NCI-H748 treated with DMSO at 0.1 percent for 48 hours (cell line): ENCODE data around the gene SLC27A6.
"Not testable (repeated sequence)": the region's sequence is repeated elsewhere in the genome, so short reads cannot be mapped to it uniquely, and the experiment has no call there.

Experiments used
- DNase-seq: peaks from one replicate; lab custom pipeline; 2025; lab: John Stamatoyannopoulos, UW

The SLC27A6 gene

GRCh38 chr5:128965011-128965637, at the start of gene SLC27A6:
Gene SLC27A6, plus strand, starts transcription at chr5:128965488. Its CDS starts 650 bp downstream, at chr5:128966138.
- DNase-seq: no peak

- no peak for DNase-seq
Measured at GRCh38 chr5:128919542-128919941, 45.7 kb upstream of the SLC27A6 start.

- no peak for DNase-seq
Measured at GRCh38 chr5:128920345-128921215, 44.7 kb upstream of the SLC27A6 start.

- DNase-seq: no peak
Measured at GRCh38 chr5:128924299-128924698, 41.0 kb upstream of the SLC27A6 start.

- DNase-seq: no peak
Measured at GRCh38 chr5:128925973-128926372, 39.3 kb upstream of the SLC27A6 start.

- no peak for DNase-seq
Measured at GRCh38 chr5:128927644-128928043, 37.6 kb upstream of the SLC27A6 start.

GRCh38 chr5:128932232-128932631, 33.1 kb upstream of the SLC27A6 start:
- DNase-seq: not testable (repeated sequence)

GRCh38 chr5:128943100-128943499, 22.2 kb upstream of the SLC27A6 start:
- DNase-seq: not testable (repeated sequence)

GRCh38 chr5:128949847-128950546, 15.3 kb upstream of the SLC27A6 start:
- no peak for DNase-seq

GRCh38 chr5:128951301-128951700, 14.0 kb upstream of the SLC27A6 start:
- DNase-seq: not testable (repeated sequence)

GRCh38 chr5:128956164-128956563, 9.1 kb upstream of the SLC27A6 start:
- no peak for DNase-seq

- DNase-seq: no peak
Measured at GRCh38 chr5:128962211-128962610, 3.1 kb upstream of the SLC27A6 start.

- no peak for DNase-seq
Measured at GRCh38 chr5:128965638-128966302, 482 bp downstream of the SLC27A6 start.

GRCh38 chr5:128966375-128966774, 1.1 kb downstream of the SLC27A6 start:
- DNase-seq: no peak

GRCh38 chr5:128966846-128967245, 1.6 kb downstream of the SLC27A6 start:
- no peak for DNase-seq

GRCh38 chr5:128973244-128973643, 8.0 kb downstream of the SLC27A6 start:
- DNase-seq: no peak

- DNase-seq: no peak
Measured at GRCh38 chr5:128974567-128974966, 9.3 kb downstream of the SLC27A6 start.

- DNase-seq: no peak
Measured at GRCh38 chr5:128979761-128980160, 14.5 kb downstream of the SLC27A6 start.

- no peak for DNase-seq
Measured at GRCh38 chr5:128980917-128981316, 15.6 kb downstream of the SLC27A6 start.

GRCh38 chr5:128984480-128984879, 19.2 kb downstream of the SLC27A6 start:
- DNase-seq: no peak

GRCh38 chr5:128988476-128988875, 23.2 kb downstream of the SLC27A6 start:
- no peak for DNase-seq

- no peak for DNase-seq
Measured at GRCh38 chr5:129001841-129002526, 36.7 kb downstream of the SLC27A6 start.
